Bronchial epithelial cell (primary cell): ENCODE results near the gene CNTFR. TPM values are rescaled to one million over a fixed set of nuclear protein-coding genes. Genes with fewer than 3 reads are reported as not detected.
A peak's percentile ranks its signal among the peaks of the same experiment; 100 is the strongest.

Experiments
- DNase-seq: peaks from one replicate; pipeline ENCODE4 v3.0.0-alpha.2; 2010; ENCODE audit warnings: low read depth
- FAIRE-seq: peaks from 2 replicates; lab custom pipeline; 2011; peaks lifted over from hg19 to GRCh38; lab: Jason Lieb, UNC
- H3K27me3 ChIP-seq: 2 replicates; pipeline ENCODE4 v1.5.1; 2011; ENCODE audit warnings: low read length; ENCODE audit not compliant: control insufficient read depth, insufficient read depth
- H3K36me3 ChIP-seq: 2 replicates; pipeline ENCODE4 v1.5.1; 2011; ENCODE audit warnings: low read length; ENCODE audit not compliant: control insufficient read depth, insufficient read depth
- H3K4me3 ChIP-seq: 2 replicates; pipeline ENCODE4 v1.5.1; 2011; ENCODE audit warnings: mild to moderate bottlenecking, low read depth, low read length, control low read depth
- CTCF ChIP-seq: IDR thresholded peaks from 2 replicates; pipeline ENCODE4 v1.5.1; 2011; ENCODE audit warnings: mild to moderate bottlenecking, moderate library complexity, low read length, control low read depth, inconsistent platforms; ENCODE audit not compliant: insufficient read depth, severe bottlenecking
- total RNA-seq: library from RNA; depleted of rRNA; stranded (reverse); fragments of >200 nt; gene quantifications from 2 replicates; pipeline ENCODE4 v1.2.1, GENCODE V29; 2014

Gene CNTFR
- total RNA-seq, 1 donor from 2014 or later, result not detected

DNA sequence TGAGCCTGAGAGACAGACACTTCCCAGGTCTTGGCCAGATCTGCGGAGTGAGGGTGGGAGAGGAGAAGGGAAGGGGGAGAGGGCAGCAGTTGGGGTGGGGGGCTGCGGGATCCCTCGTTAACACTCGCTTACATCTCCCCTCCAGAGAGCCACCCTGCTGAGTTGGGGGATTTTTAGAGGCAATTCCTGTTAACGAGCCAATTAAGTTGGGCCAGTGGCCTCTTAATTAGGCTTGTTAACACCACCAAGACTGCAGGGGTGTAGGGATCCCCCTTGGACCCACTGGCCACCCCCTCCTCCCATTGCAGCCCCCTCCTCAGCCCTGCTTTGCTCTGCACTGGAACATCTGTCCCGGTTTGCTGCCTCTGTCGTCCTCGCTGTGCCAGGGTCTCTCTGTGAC is 23.7 kb downstream of the CNTFR start:
- no peak for FAIRE-seq
- H3K27me3 ChIP-seq, result peaks cover 28% of the 10 kb centered on the region

GRCh38 chr9:34564617-34565016 is 24.9 kb downstream of the CNTFR start:
- FAIRE-seq (no peak), DNase-seq (no peak)
- no peak overlapping the region for H3K4me3 ChIP-seq
- no peaks in the 10 kb centered on the region for H3K36me3 ChIP-seq
- no peak for TF ChIP-seq CTCF
- peaks cover 26% of the 10 kb centered on the region for H3K27me3 ChIP-seq

More for the DNA sequence above, 23.7 kb downstream of the CNTFR start:
- Histone ChIP-seq H3K36me3 (no peaks in the 10 kb centered on the region), H3K4me3 (no peak overlapping the region)
- DNase-seq, result no peak
- no peak for TF ChIP-seq CTCF

DNA sequence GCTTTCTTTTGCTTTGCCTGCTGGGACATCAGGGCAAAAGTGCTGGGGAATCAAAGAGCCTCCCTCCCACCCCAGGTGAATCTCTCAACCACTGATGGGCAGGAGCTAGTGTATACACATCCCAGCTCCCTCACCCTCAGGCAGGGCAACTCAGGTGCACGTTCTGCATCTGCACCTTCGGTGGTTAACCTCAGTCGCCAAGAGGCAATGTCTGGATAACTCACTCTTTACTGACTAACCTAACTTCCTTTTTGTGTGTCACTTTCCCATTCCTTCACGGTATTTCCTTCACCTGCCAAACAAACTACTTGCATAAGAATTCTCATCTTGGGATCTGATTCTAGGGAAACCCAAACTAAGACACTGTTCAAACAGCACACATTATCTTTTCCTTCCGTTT is 26.3 kb downstream of the CNTFR start:
- Histone ChIP-seq H3K36me3 (no peaks in the 10 kb centered on the region), H3K27me3 (peaks cover 33% of the 10 kb centered on the region), H3K4me3 (no peak overlapping the region)
- no peak for TF ChIP-seq CTCF
- peak; percentile 62 for DNase-seq
- no peak for FAIRE-seq

GRCh38 chr9:34562135-34562745 is 27.3 kb downstream of the CNTFR start:
- FAIRE-seq (peak; percentile 58), DNase-seq (no peak)
- no peak overlapping the region for H3K4me3 ChIP-seq

GRCh38 chr9:34560599-34561214 is 28.8 kb downstream of the CNTFR start:
- no peak for DNase-seq
- Histone ChIP-seq H3K36me3 (no peaks in the 10 kb centered on the region), H3K4me3 (no peak overlapping the region), H3K27me3 (peaks cover 14% of the 10 kb centered on the region)
- TF ChIP-seq CTCF, result no peak
- no peak for FAIRE-seq

More at GRCh38 chr9:34562135-34562745, 27.3 kb downstream of the CNTFR start:
- peak; percentile 41 for TF ChIP-seq CTCF
- H3K36me3 ChIP-seq, result no peaks in the 10 kb centered on the region
- H3K27me3 ChIP-seq, result peaks cover 24% of the 10 kb centered on the region
